Stimulated activated CD8-positive, alpha-beta memory T cell treated with anti-CD3 and anti-CD28 coated beads, Interleukin-4, amount 100 ng/mL, for 1 hour (primary cell): Measurements from ENCODE around the gene DFFB.
"Not testable (repeated sequence)": the region's sequence is repeated elsewhere in the genome, so short reads cannot be mapped to it uniquely, and the experiment has no call there.

Experiments
- DNase-seq, 2 donors: peaks; one replicate each; pipeline ENCODE4 v3.0.0-alpha.2; 2020; ENCODE audit warnings: low read depth in 2 of 2, low spot score in 1 of 2

The DFFB gene

GRCh38 chr1:3909615-3910014, 52.3 kb downstream of the DFFB start:
- no peak for DNase-seq

- no peak for DNase-seq
Measured at GRCh38 chr1:3910049-3910731, 52.9 kb downstream of the DFFB start.

DNA sequence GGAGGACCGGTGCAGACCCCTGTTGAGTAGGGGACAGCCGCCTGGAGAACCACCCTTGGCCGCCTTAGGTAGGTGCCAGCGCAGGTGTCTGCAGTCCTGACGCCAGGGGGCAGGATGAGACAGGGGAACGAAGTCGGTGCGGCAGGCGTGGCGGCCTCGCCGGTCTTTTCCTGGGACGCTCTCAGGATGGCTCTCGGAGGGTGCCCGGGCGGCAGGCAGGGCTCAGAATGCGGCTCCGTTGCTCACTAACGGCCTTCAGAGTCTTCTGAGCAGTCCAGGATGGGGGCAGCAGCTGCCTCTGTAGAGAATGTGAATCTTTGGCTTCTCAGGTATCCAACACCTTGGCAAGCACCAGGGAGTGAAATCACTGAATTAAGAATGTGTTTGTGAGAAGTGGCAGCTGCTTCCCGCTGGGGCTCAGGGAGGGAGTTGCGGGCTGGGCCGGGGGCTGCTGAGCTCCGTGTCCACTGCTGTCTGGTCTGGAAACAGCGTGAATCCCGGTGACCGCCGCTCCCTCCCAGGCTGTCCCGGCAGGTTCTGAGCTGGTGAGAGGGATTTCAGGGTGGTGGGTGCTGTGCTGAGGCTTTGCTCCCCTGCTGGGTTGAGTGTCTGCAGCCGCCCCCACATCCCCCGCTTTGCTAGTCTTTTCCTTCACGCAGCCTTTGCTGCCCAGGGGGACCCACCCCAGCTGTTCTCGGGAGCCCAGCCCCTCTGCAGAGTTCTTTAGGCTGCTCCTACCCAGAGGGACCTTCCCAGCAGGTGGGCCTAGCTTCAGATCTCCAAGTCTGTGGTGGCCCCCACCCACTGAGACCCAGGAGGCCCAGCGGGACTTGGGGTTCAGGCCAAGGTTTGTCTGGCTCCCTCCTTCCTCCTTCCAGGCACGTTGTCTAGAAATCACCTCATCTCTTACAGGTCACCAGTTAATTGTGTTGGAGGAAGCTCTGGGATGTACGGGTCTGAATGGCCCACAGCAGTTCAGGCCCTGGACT, 53.9 kb downstream of the DFFB start:
- DNase-seq, result peak; percentile 30 to 51

GRCh38 chr1:3911981-3912808, 54.9 kb downstream of the DFFB start:
- no peak for DNase-seq

DNA sequence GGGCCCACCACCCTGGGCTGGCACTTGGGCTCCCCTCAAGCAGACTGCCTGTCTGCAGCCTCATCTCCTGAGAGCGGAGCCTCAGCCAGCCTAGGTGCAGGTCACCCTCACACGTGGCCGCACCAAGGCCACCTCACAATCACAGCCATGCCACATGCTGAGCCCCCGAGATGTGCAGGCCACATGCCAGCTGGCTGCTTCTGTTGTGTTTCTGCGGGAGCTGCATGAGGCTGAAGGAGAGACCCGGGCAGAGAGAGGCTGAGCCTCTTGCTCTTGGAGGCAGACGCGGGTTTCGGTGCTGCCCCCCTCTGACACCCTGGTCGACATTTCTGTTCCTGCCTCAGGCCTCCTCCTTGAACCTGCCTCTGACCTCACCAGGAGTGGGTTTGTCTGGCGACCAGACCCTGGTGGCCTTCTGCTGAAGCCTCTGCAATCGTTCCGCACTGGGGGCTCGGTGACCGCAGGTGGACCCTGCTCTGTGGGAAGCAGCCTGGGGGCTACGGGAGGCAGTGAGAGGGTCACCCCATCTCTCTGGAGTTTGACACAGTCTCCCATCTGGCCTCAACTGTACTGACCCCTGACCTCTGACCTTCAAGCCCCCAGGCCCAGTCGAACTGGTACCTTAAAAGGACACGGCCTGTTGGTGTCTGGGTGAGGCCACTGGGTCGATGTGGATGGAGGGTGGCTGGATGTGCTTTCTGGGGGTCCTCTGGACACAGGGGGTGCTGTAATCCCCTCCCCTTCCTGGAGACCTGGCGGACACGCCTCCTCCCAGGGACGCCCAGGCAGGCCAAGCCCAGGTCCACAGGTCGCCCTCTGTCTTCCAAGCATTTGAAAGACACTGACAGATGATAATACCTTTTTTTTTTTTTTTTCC, 55.8 kb downstream of the DFFB start:
- DNase-seq, result no peak

GRCh38 chr1:3914331-3914851, 57.1 kb downstream of the DFFB start:
- DNase-seq, result no peak

DNA sequence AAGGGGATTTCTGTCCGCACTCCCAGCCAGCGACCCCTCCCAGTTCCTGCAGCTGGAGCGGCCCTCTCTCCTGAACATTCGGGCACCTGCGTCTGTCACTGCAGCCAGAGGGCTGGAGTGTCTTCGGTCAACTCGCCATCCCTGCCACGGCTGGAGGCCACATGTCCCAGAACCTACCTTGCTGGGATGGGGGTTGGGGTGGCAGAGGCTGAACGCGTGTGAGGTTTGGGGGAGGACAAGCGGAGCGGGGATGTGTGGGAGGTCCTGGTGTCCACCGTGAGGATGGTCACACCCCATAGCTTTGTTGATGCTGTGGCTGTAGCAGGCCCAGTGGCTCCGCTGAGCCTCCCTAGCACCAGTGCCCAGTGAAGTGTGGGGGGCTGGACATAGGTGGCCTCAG, 57.6 kb downstream of the DFFB start:
- DNase-seq, result no peak

DNA sequence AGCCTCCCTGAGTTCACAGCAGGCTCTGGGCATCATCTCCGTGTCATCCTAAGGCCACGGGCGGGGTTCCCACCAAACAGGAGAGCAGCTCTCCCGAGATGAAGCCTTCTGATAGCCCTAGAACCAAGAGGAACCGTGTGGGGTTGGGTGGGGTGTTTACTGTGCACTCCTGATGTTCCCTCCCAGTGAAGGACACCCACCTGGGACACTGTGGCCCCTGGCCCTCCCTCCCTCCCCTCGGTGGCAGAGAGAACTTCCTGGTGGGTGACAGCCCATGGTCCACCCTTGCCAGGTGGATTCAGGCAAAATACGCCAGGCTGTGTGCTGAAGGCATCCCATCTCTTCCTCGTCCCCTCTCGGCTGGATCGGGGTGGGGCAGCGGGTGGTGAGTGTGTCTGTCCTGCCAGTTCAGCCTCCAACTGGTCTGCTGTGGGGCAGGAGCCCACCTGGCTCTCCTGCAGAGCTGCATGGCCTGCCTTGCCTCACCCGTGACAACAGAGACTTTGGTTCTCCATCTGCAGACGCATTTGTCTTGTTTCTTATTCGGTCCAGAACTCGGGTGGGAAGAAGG, 58.4 kb downstream of the DFFB start:
- no peak for DNase-seq

- DNase-seq, result no peak
Measured at GRCh38 chr1:3917761-3918160, 60.5 kb downstream of the DFFB start.

GRCh38 chr1:3918359-3918758, 61.1 kb downstream of the DFFB start:
- not testable (repeated sequence) for DNase-seq

DNA sequence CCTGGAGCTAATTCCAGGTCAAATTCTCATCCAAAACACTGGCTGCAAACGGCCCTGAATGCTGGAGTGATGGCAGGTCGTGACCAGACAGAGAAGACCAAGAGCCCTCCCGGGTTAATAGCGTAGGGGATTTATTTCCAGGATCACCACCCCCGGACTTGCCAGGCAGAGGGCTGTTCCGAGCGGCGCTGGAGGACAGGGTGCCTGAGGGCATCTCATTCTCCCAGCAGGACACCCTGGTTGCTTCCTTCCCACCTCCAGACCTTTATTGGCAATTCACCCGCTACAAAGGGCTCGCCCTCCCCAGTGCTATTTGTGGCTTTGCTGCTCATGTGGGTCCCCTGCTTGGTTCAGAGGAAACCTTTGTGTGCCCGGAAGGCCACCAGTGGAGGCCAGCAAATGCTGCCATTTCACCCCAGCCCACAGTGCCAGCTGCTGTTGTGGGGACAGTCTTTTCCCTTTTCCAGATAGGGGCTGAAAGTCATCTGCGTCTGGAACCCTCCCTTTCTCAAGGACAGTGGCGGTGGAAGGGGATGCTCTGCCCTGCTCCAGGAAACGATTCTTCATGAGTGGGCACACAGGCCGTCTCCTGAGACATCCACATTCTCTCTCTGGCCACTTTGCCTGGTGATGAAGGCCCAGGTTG, 61.8 kb downstream of the DFFB start:
- no peak for DNase-seq

DNA sequence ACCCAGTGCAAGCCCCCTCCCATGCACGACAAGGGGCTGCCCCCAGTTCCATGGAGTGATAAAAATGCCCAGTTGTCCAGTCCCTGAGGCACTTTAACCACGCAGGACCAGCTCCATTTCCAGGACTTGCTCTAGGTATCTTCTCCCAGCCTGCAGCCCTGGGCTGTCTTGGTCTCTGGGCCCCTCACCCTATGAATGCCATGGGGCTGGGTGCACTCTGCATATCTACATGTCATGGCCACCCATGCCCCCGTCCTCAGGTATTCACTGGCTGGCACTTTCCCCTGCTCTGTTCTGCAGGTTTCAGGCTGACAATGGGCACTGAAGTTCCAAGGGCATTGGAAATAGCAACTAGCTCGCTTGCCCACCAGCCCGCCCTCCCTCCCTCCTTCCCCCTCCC, 62.4 kb downstream of the DFFB start:
- DNase-seq, result no peak

DNA sequence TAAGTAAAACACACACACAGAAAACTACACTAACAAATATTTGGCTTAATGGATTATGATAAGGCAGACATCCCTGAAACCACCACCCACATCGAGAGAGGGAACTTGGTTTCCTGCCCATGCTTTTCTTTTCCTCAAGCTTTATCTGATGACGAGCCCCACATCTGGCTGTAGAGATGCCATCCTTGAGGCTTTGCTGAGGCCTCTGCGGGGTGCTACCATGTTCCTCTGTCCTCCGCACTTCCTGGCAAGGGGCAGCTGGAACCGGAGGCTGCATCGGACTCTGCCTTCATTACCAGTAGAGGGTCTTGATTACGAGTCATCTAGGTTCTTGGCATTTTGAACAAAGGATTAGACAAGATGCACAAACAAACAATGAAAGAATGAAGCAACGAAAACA, 64.5 kb downstream of the DFFB start:
- DNase-seq, result no peak

DNA sequence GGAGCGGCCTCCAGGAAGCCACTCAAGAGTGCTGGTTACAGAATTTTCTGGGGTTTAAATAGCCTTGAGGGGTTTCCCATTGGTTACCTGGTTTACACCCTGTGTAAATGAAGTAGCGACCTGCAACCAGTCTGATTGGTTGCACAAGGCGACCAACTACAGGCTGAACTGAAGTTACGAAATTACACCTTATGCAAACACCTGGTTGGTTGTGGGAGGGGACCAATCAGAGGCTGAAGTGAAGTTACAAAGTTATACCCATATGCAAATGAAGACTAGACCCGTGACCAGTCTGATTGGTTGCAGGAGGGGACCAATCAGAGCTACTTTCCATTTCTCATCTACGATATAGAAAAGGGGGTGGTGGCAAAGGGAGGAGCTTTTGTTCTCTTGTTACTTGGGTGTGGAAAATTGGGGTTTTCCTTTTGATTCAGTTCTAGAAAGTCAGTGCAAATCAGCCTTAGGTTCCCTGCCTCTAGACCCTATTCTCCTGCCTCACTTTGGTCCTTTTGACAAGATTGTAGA, 65.0 kb downstream of the DFFB start:
- no peak for DNase-seq

DNA sequence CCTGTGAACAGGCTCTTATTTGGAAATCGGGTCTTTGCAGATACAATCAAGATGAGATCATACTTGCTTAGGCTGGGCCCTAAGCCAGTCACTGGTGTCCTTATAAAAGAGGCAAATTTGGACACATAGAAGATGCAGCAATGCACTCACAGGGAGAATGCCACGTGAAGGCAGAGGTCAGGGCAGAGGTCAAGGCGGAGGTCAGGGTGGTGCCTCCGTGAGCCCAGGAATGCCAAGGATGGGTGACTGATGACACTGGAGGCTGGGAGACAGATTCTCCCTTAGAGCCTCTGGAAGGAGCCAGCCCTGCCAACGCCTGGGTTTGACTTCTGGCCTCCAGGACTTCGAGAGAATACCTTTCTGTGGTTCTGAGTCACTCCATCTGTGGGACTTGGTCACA, 65.6 kb downstream of the DFFB start:
- DNase-seq, result no peak

DNA sequence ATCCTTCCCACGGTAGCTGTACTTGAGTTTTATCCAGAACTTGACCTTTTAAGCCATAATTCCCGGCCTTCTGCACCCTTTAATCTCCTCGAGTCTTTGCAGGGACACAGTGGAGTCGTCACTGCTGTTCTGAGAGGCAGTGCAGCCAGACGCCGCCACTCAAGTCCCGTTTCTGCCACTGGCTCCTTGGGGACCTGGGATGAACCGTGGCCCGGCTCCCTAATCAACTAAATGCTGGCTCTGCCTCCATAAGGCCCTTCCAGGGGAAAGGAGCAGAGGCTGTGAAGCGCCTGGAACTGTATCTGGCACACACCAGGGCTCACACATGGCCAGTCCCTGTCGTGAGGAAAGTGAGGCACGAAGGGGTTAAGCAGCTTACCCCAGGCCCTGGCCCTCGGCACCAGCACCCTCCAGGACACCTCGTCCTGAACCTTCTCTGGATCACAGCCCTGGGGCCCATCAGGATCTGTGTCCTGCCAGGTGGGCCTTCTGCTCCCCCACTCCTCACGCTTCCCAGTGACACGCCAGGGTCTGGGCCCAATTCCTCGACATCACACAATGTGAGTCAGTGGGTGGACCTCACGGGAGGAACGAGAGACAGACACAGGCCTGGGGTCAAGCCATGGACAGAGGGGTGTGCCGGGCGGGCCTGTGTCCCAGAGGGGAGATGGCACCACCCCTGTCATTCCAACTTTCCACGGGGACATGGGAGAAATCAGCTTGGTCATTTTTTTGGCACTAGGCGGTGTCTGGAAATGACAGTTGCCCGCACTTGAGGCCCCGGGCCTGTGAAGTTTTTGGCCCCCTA, 66.3 kb downstream of the DFFB start:
- no peak for DNase-seq

DNA sequence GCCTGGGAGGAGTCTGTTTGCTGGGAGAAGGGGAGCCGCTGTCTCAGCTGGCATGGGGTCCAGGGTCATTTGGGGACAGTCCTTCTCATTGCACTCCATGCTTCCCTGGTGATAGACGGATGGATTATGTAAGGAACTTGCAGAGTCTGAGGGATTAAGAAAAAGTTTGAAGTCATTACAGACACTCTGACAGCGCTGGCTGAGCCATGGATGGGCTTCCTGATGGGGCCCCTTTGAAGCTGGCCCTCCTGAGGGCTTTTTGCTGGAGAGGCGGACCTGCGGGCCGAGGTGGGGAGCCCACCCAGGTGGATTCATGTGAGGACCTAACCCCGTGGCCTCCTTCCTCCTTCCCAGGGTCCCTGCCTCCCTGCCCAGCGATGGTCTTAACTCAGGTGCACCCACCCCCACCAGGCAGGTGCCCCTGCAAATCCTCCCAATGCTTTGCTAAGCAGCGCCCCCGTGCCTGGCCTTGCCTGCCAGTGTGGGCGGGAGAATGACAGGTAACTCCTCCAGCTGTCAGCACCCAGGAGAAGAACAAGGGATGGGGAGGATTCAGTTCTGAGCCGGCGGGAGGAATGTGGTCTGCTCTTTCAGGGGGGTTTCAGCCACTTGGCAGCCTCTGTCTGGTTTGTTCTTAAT, 67.0 kb downstream of the DFFB start:
- DNase-seq, result no peak

DNA sequence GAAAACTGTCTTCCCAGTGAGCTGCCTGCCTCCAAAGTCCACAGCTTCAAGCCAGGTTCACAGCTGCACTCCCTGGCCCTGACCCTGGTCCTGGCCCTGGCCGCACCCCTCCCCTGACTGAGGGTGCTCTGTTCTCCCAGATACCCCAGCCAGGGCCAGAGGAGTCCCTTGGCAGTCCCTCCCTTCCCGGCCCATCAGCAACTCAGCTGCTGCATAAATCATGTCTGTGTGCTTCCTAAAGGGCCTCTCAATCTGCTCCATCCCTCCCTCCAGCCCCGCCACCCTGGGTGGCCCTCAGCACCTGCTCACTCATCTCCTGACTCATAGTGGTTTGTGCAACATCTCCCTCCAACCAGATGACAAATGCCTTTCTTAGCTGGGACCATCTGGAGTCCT, 67.5 kb downstream of the DFFB start:
- no peak for DNase-seq
